ENCODE results near the gene KRT39.

GRCh38 chr17:41010441-41010840 lies 43.7 kb upstream of the KRT39 start:
- TF ChIP-seq CTCF (IDR thresholded peaks at IDR 0.05) (no peak), POLR2A (IDR thresholded peaks at IDR 0.05) (no peak)

All from suprapubic skin (tissue), 3 donors.